ENCODE measurements around the gene NFKBIA.

DNA sequence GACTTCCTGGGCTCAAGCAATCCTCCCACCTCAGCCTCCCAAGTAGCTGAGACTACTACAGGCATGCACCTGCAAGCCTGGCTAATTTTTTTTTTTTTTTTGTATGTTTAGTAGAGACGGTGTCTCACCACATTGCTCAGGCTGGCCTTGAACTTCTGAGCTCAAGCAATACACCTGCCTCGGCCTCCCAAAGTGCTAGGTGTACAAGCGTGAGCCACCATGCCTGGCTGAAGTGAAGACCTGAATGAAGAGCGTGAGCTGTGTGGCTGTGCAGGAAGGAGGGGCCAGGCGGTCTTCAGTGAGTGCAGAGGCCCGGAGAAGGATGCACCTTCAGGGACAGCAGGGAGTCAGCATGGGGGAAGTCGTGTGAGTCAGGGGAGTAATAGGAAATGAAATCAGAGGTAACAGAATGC lies 14.9 kb upstream of the NFKBIA start:
- TF ChIP-seq, protein P1, sequence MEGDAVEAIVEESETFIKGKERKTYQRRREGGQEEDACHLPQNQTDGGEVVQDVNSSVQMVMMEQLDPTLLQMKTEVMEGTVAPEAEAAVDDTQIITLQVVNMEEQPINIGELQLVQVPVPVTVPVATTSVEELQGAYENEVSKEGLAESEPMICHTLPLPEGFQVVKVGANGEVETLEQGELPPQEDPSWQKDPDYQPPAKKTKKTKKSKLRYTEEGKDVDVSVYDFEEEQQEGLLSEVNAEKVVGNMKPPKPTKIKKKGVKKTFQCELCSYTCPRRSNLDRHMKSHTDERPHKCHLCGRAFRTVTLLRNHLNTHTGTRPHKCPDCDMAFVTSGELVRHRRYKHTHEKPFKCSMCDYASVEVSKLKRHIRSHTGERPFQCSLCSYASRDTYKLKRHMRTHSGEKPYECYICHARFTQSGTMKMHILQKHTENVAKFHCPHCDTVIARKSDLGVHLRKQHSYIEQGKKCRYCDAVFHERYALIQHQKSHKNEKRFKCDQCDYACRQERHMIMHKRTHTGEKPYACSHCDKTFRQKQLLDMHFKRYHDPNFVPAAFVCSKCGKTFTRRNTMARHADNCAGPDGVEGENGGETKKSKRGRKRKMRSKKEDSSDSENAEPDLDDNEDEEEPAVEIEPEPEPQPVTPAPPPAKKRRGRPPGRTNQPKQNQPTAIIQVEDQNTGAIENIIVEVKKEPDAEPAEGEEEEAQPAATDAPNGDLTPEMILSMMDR (IDR thresholded peaks at IDR 0.05; ENCODE audit: insufficient read depth, low read depth, low read length), result no peak
- TF ChIP-seq EZH2 (IDR thresholded peaks at IDR 0.05; ENCODE audit: insufficient read depth, low read length), result no peak

All from astrocyte (in vitro differentiated cells and primary cell).